Lower leg skin (tissue), 4 donors: ENCODE measurements around the gene ST6GALNAC2. TPM values are rescaled to one million over a fixed set of nuclear protein-coding genes. Genes with fewer than 3 reads are reported as not detected.
"Not testable (repeated sequence)": the region's sequence is repeated elsewhere in the genome, so short reads cannot be mapped to it uniquely, and the experiment has no call there.

Experiments used
- DNase-seq, 2 donors: peaks; one replicate each; pipeline ENCODE4 v3.0.0-alpha.2; 2019; ENCODE audit warnings: low spot score in 2 of 2
- H3K4me3 ChIP-seq: fragments of 200-600 bp; sonication (generic); 2 replicates; pipeline ENCODE4 v1.5.1; 2017; ENCODE audit warnings: mild to moderate bottlenecking, low read depth; ENCODE audit not compliant: poor library complexity, severe bottlenecking
- CTCF ChIP-seq, 3 donors: fragments of 450-650 bp; IDR thresholded peaks; one replicate each; pipeline ENCODE4 v1.5.1; 2016; ENCODE audit warnings: antibody characterized with exemption in 3 of 3, mild to moderate bottlenecking in 3 of 3, moderate library complexity in 2 of 3
- POLR2A ChIP-seq, 2 donors: fragments of 450-650 bp; IDR thresholded peaks; one replicate each; pipeline ENCODE4 v1.6.1; 2016 to 2017; ENCODE audit warnings: antibody characterized with exemption in 2 of 2, mild to moderate bottlenecking in 1 of 2, moderate library complexity in 1 of 2
- whole genome bisulfite sequencing, 2 donors: methylation state at CpG; one replicate each; pipeline ENCODE4 v1.1.5; 2018; 5-methylcytosine and 5-hydroxymethylcytosine counted together
- intact Hi-C: fragments of 100-400 bp; cut with DNase I; formaldehyde crosslinking; loops from one replicate; pipeline ENCODE4 v1.15.0; 2023; ENCODE audit warnings: low total_unique reads
- total RNA-seq, 4 donors: library from RNA; depleted of rRNA; stranded (reverse); fragments of >200 nt; gene quantifications; one replicate each; pipeline ENCODE4 v1.1.0, GENCODE V29; 2016

ST6GALNAC2 gene
- total RNA-seq, 4 donors from 2014 or later, result 64.8 to 101 (median 76.5) TPM

DNA sequence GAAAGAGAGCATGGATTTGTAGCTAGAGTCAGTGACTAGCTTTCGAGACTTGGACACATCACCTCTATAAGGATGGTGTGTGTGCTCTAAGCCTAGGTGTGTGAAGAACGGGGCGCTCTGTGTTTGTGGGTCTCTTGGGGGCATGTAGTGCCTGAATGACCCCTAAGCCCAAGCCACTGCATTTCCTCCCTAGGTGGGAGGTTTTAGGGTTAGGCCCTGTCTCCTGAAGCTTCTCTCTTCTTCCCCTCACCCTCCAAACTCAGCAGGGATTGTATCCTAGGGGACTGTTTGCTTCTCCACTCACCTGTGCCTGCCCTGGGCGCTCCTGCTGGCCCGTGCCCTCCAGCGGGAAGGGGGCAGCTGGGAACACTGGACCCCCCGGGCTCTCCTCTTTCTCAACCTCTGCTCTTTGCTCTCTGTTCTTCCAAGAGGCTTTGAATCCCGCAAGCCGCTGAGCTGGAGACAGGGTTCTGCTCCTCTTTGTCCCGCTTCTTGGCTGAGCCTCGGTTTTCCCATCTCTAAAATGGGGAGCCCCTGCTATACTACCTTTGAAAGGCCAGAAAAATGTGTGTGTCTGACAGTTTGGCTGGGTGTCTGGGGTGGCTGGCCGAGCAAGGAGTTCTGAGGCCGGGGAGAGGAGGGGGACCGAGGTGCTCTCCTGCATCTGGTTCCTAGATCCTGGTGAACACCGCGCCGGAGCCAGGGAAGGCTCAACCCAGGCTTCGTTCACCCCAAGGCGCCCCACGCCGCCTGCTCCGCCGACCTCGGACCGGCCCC is 49.0 kb downstream of the ST6GALNAC2 start:
- no peak overlapping the region for H3K4me3 ChIP-seq
- intact Hi-C loops, result no loop called here
- 55 to 73% methylated on average over 21 to 24 of the region's 25 CpGs for whole genome bisulfite sequencing, 2 donors
- no peak for TF ChIP-seq CTCF (IDR thresholded peaks at IDR 0.05)
- TF ChIP-seq POLR2A (IDR thresholded peaks at IDR 0.05), result no peak
- DNase-seq, result no peak

DNA sequence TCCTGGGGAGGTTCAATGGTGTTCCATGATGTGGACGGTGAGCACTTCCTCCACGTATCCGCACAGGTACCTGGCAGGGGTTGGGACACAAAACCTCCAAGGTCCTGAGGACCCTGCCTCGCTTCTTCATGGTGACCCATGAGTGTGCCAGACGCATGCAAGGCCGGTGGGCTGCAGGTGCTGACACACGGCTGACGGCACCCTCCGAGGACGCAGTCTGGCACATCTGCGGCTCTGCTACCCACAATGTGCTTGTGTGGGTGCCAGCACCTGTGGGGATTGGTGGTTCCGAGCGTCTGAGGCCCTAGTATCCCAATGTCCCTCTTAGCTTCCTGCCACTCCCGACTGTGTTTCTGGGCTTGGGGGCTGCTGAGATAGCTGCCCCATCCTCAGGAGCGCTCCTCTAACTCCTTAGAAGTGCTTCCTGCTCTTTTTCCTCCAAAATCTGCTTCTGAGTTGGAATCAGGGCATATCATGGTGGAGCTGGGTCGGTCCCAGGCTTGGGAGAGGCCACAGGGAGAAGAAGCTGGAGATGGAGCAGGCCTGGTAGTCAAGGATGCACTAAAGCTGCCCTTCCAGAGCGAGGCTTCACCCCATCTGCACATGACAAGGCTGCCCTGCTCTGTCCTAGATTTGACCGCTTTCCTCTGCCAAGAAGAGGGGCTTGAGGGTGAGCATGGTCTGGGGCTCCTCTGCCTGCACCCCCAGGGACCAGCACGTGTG is 49.7 kb downstream of the ST6GALNAC2 start:
- no peak overlapping the region for H3K4me3 ChIP-seq
- no peak for DNase-seq
- no peak for TF ChIP-seq POLR2A (IDR thresholded peaks at IDR 0.05)
- TF ChIP-seq CTCF (IDR thresholded peaks at IDR 0.05), result no peak
- intact Hi-C loops, result no loop called here
- 88 to 94% methylated on average over 15 to 19 of the region's 19 CpGs for WGBS, 2 donors

DNA sequence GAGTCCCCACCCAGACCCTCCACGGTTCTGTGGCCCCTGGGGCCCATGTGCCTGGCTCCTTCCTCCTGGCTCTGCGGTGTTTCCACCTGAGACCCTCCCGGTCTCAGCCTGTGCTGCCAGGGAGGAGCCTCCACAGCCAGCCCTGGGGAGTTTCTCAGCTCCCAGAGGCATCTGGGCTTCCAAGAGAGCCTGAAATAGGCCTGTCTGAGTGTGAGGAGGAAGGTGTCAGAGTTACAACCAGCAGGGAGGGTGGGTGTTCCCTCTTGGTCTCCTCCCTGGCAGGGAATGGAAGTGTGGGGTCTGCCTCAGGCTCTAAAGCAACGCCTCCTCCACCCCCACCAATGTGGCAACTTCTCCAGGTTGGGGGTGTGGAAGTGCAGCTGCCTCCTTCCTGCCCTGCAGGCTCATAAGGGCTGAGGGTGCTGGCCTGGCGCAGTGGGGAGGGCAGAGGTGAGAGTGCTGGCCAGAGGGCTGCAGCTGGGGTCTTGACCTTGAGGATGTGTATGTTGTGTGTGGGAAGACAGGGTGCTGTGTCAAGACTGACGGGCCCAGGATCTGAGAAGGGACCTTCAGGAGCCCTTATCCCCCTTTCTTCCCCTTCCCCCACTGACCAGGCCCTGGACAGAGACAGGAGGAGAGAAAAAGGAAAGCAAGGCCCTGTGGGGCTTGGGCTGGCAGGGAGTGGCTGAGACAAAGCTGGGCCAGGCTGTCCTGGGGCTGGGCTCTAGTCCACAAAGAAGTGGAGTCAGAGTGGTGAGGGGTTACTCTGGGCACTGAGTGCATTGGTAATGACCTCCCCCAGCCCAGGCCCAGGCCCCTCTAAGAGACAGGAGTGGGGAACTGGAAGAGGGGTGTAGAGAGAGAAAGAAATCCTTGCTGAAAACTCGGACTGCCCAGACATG is 50.6 kb downstream of the ST6GALNAC2 start:
- TF ChIP-seq POLR2A (IDR thresholded peaks at IDR 0.05) (no peak), CTCF (IDR thresholded peaks at IDR 0.05) (no peak)

GRCh38 chr17:76533640-76534359 is 51.9 kb downstream of the ST6GALNAC2 start:
- intact Hi-C loops, DNase-seq, H3K4me3 ChIP-seq: not testable (repeated sequence)
- 93 to 94% methylated on average over 9 of the region's 9 CpGs for WGBS, 2 donors

More for the DNA sequence above, 50.6 kb downstream of the ST6GALNAC2 start:
- intact Hi-C loops, result no loop called here
- H3K4me3 ChIP-seq, result no peak overlapping the region
- DNase-seq, result no peak
- WGBS, 2 donors, result 52 to 67% methylated on average over 6 to 7 of the region's 7 CpGs

- WGBS, 2 donors, result 73 to 80% methylated on average over 8 of the region's 8 CpGs
- no peak for DNase-seq
- intact Hi-C loops, result no loop called here
- no peak for TF ChIP-seq POLR2A (IDR thresholded peaks at IDR 0.05)
- TF ChIP-seq CTCF (IDR thresholded peaks at IDR 0.05), result no peak
- H3K4me3 ChIP-seq, result no peak overlapping the region
These were observed 53.5 kb downstream of the ST6GALNAC2 start for GRCh38 chr17:76532072-76532651.
